HG03571 (cell line): ENCODE measurements around the gene MORN4.
"Not testable (repeated sequence)": the region's sequence is repeated elsewhere in the genome, so short reads cannot be mapped to it uniquely, and the experiment has no call there.

Source experiments
- ATAC-seq: cut with Tn5 transposase; IDR thresholded peaks from one replicate; pipeline ENCODE4 v1.9.1; 2021; ENCODE audit not compliant: unreplicated experiment

MORN4 gene

GRCh38 chr10:97598407-97599271 is 34.7 kb downstream of the MORN4 start:
- no peak for ATAC-seq

- ATAC-seq = no peak
These were observed 35.5 kb downstream of the MORN4 start for GRCh38 chr10:97597778-97598177.

GRCh38 chr10:97596101-97597082 is 36.9 kb downstream of the MORN4 start:
- ATAC-seq = no peak

- no peak for ATAC-seq
These were observed 39.9 kb downstream of the MORN4 start for GRCh38 chr10:97593421-97593820.

- ATAC-seq = no peak
These were observed 42.4 kb downstream of the MORN4 start for GRCh38 chr10:97590748-97591495.

- no peak for ATAC-seq
These were observed 43.1 kb downstream of the MORN4 start for GRCh38 chr10:97590082-97590747.

GRCh38 chr10:97589479-97589878 is 43.8 kb downstream of the MORN4 start, which contains the start of gene C10orf62:
TSS of gene C10orf62 (plus strand) at chr10:97589721. CDS start at chr10:97589898, 177 bp downstream.
- no peak for ATAC-seq

GRCh38 chr10:97587183-97587582 is 46.1 kb downstream of the MORN4 start:
- no peak for ATAC-seq

- no peak for ATAC-seq
These were observed 47.9 kb downstream of the MORN4 start for GRCh38 chr10:97585439-97585811.

- ATAC-seq = no peak
These were observed 48.4 kb downstream of the MORN4 start for GRCh38 chr10:97584798-97585438.

- peak; percentile 77 for ATAC-seq
These were observed 49.1 kb downstream of the MORN4 start, which contains the start of gene HOGA1 for GRCh38 chr10:97584060-97584797. TSS of gene HOGA1 (plus strand) at chr10:97584389. CDS start at chr10:97584704, 315 bp downstream.

- no peak for ATAC-seq
These were observed 49.8 kb downstream of the MORN4 start for GRCh38 chr10:97583476-97583875.

GRCh38 chr10:97582169-97582568 is 51.1 kb downstream of the MORN4 start:
- ATAC-seq = no peak

GRCh38 chr10:97580421-97581367 is 52.6 kb downstream of the MORN4 start:
- ATAC-seq = no peak

GRCh38 chr10:97578171-97578844 is 55.0 kb downstream of the MORN4 start:
- no peak for ATAC-seq

- no peak for ATAC-seq
These were observed 55.6 kb downstream of the MORN4 start for GRCh38 chr10:97577701-97578100.

GRCh38 chr10:97576487-97576886 is 56.8 kb downstream of the MORN4 start:
- ATAC-seq = not testable (repeated sequence)
